Neural cell (in vitro differentiated cells): ENCODE measurements around the gene RAD51B. TPM values are rescaled to one million over a fixed set of nuclear protein-coding genes. Genes with fewer than 3 reads are reported as not detected.

Experiments
- H2AFZ ChIP-seq: fragments of 200-600, 300-800 bp; sonication (generic), shearing (Covaris generic); 2 replicates; pipeline ENCODE4 v1.6.0; 2014; ENCODE audit warnings: low read depth, mild to moderate bottlenecking, antibody characterized with exemption, low read length, moderate library complexity
- H3F3A ChIP-seq: fragments of 200-600 bp; shearing (Covaris generic); 2 replicates; pipeline ENCODE4 v1.6.1; 2016; ENCODE audit warnings: mild to moderate bottlenecking, moderate library complexity, mixed read lengths, antibody characterized with exemption, low read length; ENCODE audit not compliant: insufficient read depth, poor library complexity, severe bottlenecking
- H3K27ac ChIP-seq: fragments of 200-600, 300-800 bp; sonication (generic), shearing (Covaris generic); 2 replicates; pipeline ENCODE4 v1.5.1; 2014; ENCODE audit warnings: mild to moderate bottlenecking, low read length, moderate library complexity
- H3K27me3 ChIP-seq: fragments of 300-800, 200-600 bp; sonication (generic), shearing (Covaris generic); 2 replicates; pipeline ENCODE4 v1.6.0; 2014; ENCODE audit warnings: mild to moderate bottlenecking, low read depth, low read length, moderate library complexity; ENCODE audit not compliant: insufficient read depth
- H3K36me3 ChIP-seq: fragments of 300-800, 200-600 bp; sonication (generic), shearing (Covaris generic); 2 replicates; pipeline ENCODE4 v1.5.1; 2014; ENCODE audit warnings: mild to moderate bottlenecking, antibody characterized with exemption, low read length, moderate library complexity; ENCODE audit not compliant: insufficient read depth
- H3K4me2 ChIP-seq: fragments of 300-800, 200-600 bp; sonication (generic), shearing (Covaris generic); 2 replicates; pipeline ENCODE4 v1.6.0; 2014; ENCODE audit warnings: mild to moderate bottlenecking, low read length
- H3K4me3 ChIP-seq: fragments of 300-800, 200-600 bp; sonication (generic), shearing (Covaris generic); 2 replicates; pipeline ENCODE4 v1.5.1; 2014; ENCODE audit warnings: mild to moderate bottlenecking, low read length, moderate library complexity
- H3K79me2 ChIP-seq: fragments of 200-600 bp; shearing (Covaris generic); replicated peaks from 2 replicates; pipeline ENCODE4 v1.6.0; 2014; ENCODE audit warnings: mild to moderate bottlenecking, low read length, moderate library complexity; ENCODE audit not compliant: insufficient read depth
- H3K9ac ChIP-seq: fragments of 300-800, 200-600 bp; sonication (generic), shearing (Covaris generic); 2 replicates; pipeline ENCODE4 v1.6.1; 2016; ENCODE audit warnings: mild to moderate bottlenecking, low read length, mixed read lengths
- H3K9me2 ChIP-seq: fragments of 200-600 bp; shearing (Covaris generic); 2 replicates; pipeline ENCODE4 v1.6.1; 2016; ENCODE audit warnings: mild to moderate bottlenecking, low read length, mixed read lengths; ENCODE audit not compliant: insufficient read depth
- H3K9me3 ChIP-seq: fragments of 200-600, 300-800 bp; sonication (generic), shearing (Covaris generic); 2 replicates; pipeline ENCODE4 v1.6.1; 2016; ENCODE audit warnings: mild to moderate bottlenecking, mixed run types, low read length, moderate library complexity, mixed read lengths
- H4K20me1 ChIP-seq: fragments of 200-600 bp; shearing (Covaris generic); 2 replicates; pipeline ENCODE4 v1.6.1; 2016; ENCODE audit warnings: mild to moderate bottlenecking, mixed run types; ENCODE audit not compliant: insufficient read depth
- CTCF ChIP-seq: fragments of 450-650 bp; IDR thresholded peaks from 2 replicates; pipeline ENCODE4 v1.5.1; 2014; ENCODE audit warnings: antibody characterized with exemption, mild to moderate bottlenecking, moderate library complexity; ENCODE audit not compliant: poor library complexity, severe bottlenecking
- EP300 ChIP-seq: fragments of 450-650 bp; conservative IDR thresholded peaks from 2 replicates; pipeline ENCODE4 v1.6.1; 2014; ENCODE audit warnings: antibody characterized with exemption, mild to moderate bottlenecking, moderate library complexity; ENCODE audit not compliant: poor library complexity, severe bottlenecking
- EZH2 ChIP-seq: fragments of 200-600, 300-800 bp; shearing (Covaris generic), sonication (generic); IDR thresholded peaks from 2 replicates; pipeline ENCODE4 v1.6.1; 2014; ENCODE audit warnings: antibody characterized with exemption, low read length, borderline replicate concordance, mild to moderate bottlenecking; ENCODE audit not compliant: insufficient read depth, poor library complexity, severe bottlenecking
- MXI1 ChIP-seq: fragments of 450-650 bp; conservative IDR thresholded peaks from 2 replicates; pipeline ENCODE4 v1.6.1; 2014; ENCODE audit warnings: antibody characterized with exemption, mild to moderate bottlenecking; ENCODE audit not compliant: poor library complexity, severe bottlenecking
- POLR2AphosphoS5 ChIP-seq: IDR thresholded peaks from 2 replicates; pipeline ENCODE4 v1.6.1; 2012
- RAD21 ChIP-seq: fragments of 450-650 bp; conservative IDR thresholded peaks from 2 replicates; pipeline ENCODE4 v1.6.1; 2014; ENCODE audit warnings: antibody characterized with exemption, mild to moderate bottlenecking, moderate library complexity
- REST ChIP-seq: IDR thresholded peaks from 2 replicates; pipeline ENCODE4 v1.6.1; 2012; ENCODE audit warnings: borderline replicate concordance
- SMC3 ChIP-seq: fragments of 450-650 bp; conservative IDR thresholded peaks from 2 replicates; pipeline ENCODE4 v1.6.1; 2014; ENCODE audit warnings: antibody characterized with exemption, mild to moderate bottlenecking, moderate library complexity; ENCODE audit not compliant: poor library complexity
- TAF1 ChIP-seq: IDR thresholded peaks from 2 replicates; pipeline ENCODE4 v1.6.1; 2012; ENCODE audit warnings: low read depth
- polyA plus RNA-seq: library from polyadenylated mRNA; depleted of rRNA; stranded (reverse); fragments of >200 nt; gene quantifications from 2 replicates; pipeline ENCODE4 v1.2.3, GENCODE V29; 2014

RAD51B gene
- polyA plus RNA-seq, 1 donor from 2014 or later = 3.1 TPM

- no peak overlapping the region for H3K4me3 ChIP-seq
- H3K9me2 ChIP-seq = no peaks in the 10 kb centered on the region
- no peak overlapping the region for H2AFZ ChIP-seq
- no peak overlapping the region for H3K9ac ChIP-seq
- TF ChIP-seq REST (no peak), RAD21 (no peak), TAF1 (no peak), MXI1 (no peak), POLR2AphosphoS5 (no peak), CTCF (no peak), EZH2 (no peak)
- H3K27ac ChIP-seq = no peak overlapping the region
- no peaks in the 10 kb centered on the region for H3K9me3 ChIP-seq
- H3K4me2 ChIP-seq = no peak overlapping the region
- no peaks in the 10 kb centered on the region for H3K27me3 ChIP-seq
- no peaks in the 10 kb centered on the region for H4K20me1 ChIP-seq
- H3K36me3 ChIP-seq = no peaks in the 10 kb centered on the region
- H3F3A ChIP-seq = no peaks in the 10 kb centered on the region
- no peaks in the 10 kb centered on the region for H3K79me2 ChIP-seq
Measured at GRCh38 chr14:68744613-68745012, 925.0 kb downstream of the RAD51B start.

GRCh38 chr14:68747393-68747792 is 927.8 kb downstream of the RAD51B start:
- no peaks in the 10 kb centered on the region for H4K20me1 ChIP-seq
- H3K79me2 ChIP-seq = no peaks in the 10 kb centered on the region
- H3K27me3 ChIP-seq = no peaks in the 10 kb centered on the region
- H3K4me2 ChIP-seq = no peak overlapping the region
- H3K36me3 ChIP-seq = no peaks in the 10 kb centered on the region
- no peaks in the 10 kb centered on the region for H3F3A ChIP-seq
- no peak for TF ChIP-seq CTCF
- no peak for TF ChIP-seq TAF1
- TF ChIP-seq MXI1 = no peak
- TF ChIP-seq EP300 = no peak
- TF ChIP-seq RAD21 = no peak
- TF ChIP-seq REST = no peak
- TF ChIP-seq EZH2 = no peak
- TF ChIP-seq POLR2AphosphoS5 = no peak
- no peak for TF ChIP-seq SMC3
- no peak overlapping the region for H3K27ac ChIP-seq
- no peaks in the 10 kb centered on the region for H3K9me3 ChIP-seq
- no peak overlapping the region for H3K4me3 ChIP-seq
- H2AFZ ChIP-seq = no peak overlapping the region
- H3K9ac ChIP-seq = no peak overlapping the region
- H3K9me2 ChIP-seq = no peaks in the 10 kb centered on the region
